NCI-H1092 treated with DMSO at 0.1 percent for 48 hours (cell line): ENCODE data around the gene HTR1E.
"Not testable (repeated sequence)": the region's sequence is repeated elsewhere in the genome, so short reads cannot be mapped to it uniquely, and the experiment has no call there.

Experiments
- DNase-seq: peaks from one replicate; lab custom pipeline; 2025; lab: John Stamatoyannopoulos, UW

HTR1E gene

GRCh38 chr6:86937219-86938079 is at the start of gene HTR1E:
HTR1E (plus strand) TSS chr6:86937528; CDS start chr6:87015335, 77,807 bp downstream.
- DNase-seq, result no peak

- no peak for DNase-seq
These were observed 49.0 kb upstream of the HTR1E start for GRCh38 chr6:86888301-86888700.

GRCh38 chr6:86897265-86897664 is 40.1 kb upstream of the HTR1E start:
- not testable (repeated sequence) for DNase-seq

- no peak for DNase-seq
These were observed 23.5 kb upstream of the HTR1E start for GRCh38 chr6:86913795-86914194.

GRCh38 chr6:86916393-86916792 is 20.9 kb upstream of the HTR1E start:
- DNase-seq, result no peak

- not testable (repeated sequence) for DNase-seq
These were observed 10.2 kb upstream of the HTR1E start for GRCh38 chr6:86927138-86927537.

GRCh38 chr6:86927859-86928258 is 9.5 kb upstream of the HTR1E start:
- DNase-seq, result not testable (repeated sequence)

GRCh38 chr6:86934365-86934764 is 3.0 kb upstream of the HTR1E start:
- no peak for DNase-seq

GRCh38 chr6:86936834-86937218 is 502 bp upstream of the HTR1E start:
- DNase-seq, result no peak

GRCh38 chr6:86938814-86939213 is 1.5 kb downstream of the HTR1E start:
- no peak for DNase-seq

- no peak for DNase-seq
These were observed 4.1 kb downstream of the HTR1E start for GRCh38 chr6:86941461-86941860.

GRCh38 chr6:86942769-86943516 is 5.6 kb downstream of the HTR1E start:
- DNase-seq, result no peak

GRCh38 chr6:86943819-86944407 is 6.6 kb downstream of the HTR1E start:
- no peak for DNase-seq

GRCh38 chr6:86949771-86950170 is 12.4 kb downstream of the HTR1E start:
- no peak for DNase-seq

GRCh38 chr6:86952991-86953390 is 15.7 kb downstream of the HTR1E start:
- no peak for DNase-seq

GRCh38 chr6:86959656-86960055 is 22.3 kb downstream of the HTR1E start:
- DNase-seq, result no peak

- DNase-seq, result no peak
These were observed 24.3 kb downstream of the HTR1E start for GRCh38 chr6:86961455-86962200.

GRCh38 chr6:86963352-86963751 is 26.0 kb downstream of the HTR1E start:
- no peak for DNase-seq

GRCh38 chr6:86964029-86964579 is 26.8 kb downstream of the HTR1E start:
- no peak for DNase-seq

- DNase-seq, result no peak
These were observed 28.9 kb downstream of the HTR1E start for GRCh38 chr6:86966271-86966670.

GRCh38 chr6:86969573-86969972 is 32.2 kb downstream of the HTR1E start:
- no peak for DNase-seq

- DNase-seq, result no peak
These were observed 35.8 kb downstream of the HTR1E start for GRCh38 chr6:86973088-86973487.
